ENCODE measurements around the gene ZNF19.

The ZNF19 gene

DNA sequence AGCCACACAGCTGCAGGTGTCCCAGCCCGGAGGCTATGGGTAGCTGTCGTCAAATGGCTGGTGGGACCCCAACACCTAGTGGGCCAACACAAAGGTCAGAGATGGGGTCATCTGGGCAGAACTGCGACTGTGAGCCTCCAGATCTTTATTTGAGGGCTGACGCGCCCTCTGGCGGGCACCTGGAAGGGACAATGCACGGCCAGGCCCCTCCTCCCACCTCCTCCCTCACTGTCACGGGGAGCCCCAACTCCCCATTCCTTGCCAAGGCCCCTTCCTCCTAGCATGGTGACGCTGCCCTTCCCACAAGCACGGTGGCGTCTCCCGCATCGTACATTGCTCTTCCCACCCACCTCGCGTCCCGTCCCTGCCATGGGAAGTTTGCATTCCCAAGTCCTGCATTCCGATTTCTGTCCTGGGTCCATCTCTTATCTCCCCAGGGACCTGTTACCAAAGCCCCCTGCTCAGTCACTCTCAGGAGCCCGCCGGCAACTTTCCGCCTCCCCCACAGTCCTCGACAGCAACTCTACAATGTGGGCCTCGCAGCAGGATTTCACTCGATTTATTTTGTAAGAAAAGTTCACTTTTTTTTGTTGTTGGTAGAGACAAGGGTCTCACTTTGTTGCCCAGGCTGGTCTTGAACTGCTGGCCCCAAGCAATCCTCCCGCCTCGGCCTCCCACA, 48.3 kb downstream of the ZNF19 start:
- DNase-seq, result no peak

- no peak for DNase-seq
Observed at GRCh38 chr16:71439523-71439922, 49.6 kb downstream of the ZNF19 start.

DNA sequence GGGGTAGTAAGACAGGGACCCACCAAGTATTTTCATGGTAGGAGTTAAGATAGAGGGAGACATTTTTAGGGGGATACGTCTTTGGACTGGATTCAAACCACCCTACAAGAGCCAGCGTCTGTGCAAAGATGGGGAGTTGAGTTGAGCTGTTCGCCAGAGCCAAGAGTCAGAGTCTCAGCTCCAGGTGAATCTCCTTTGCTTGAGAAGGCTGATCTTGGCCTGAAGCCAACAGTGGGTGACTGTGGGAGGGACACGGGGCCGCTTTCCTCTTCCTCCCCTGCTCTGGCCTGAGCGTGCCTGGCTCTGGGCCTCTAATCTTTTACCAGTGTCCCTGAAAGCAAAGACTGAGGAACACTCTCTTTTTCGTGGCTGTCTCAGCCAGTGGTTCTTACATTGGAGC, 52.7 kb downstream of the ZNF19 start:
- no peak for DNase-seq

- no peak for DNase-seq
Observed at GRCh38 chr16:71432906-71433305, 56.2 kb downstream of the ZNF19 start.

DNA sequence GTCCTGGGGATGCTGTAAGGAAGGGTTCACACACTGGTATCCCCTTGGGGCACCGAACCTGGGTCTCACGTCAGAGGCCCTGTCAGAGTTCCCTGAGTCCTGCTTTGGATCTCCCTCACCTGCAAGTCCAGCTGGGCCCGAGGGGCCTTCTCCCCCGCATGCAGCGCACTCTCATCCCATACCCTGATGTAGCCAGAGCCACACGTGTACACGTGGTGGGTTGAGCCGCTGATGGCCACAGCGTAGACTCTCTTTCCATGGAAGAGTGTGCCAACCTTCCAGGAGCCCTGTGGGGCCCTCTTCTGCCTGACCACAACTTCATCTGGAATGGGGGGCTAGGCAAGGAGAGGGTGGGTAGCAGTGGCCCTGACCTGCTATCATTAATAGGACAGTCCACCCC, 57.1 kb downstream of the ZNF19 start:
- DNase-seq, result no peak

DNA sequence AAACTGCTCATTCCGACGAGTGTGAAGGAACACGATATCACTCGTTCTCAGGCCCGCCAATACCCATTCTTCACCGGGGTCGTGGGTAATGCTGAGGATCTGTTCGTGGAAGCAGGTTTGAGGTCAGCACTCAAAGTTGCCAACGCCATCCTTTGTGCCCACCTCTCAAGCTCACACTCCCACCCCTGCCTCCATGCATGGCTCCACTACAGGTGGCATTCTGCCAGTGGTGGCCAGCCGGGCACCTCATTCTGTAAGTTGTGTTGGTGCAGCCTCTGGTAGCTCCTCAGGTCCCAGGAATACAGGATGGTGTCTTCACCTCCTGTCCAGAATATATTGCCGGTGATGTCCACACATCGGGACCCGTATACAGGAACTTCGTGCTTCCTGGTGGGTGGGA, 57.9 kb downstream of the ZNF19 start:
- DNase-seq, result no peak

- DNase-seq, result no peak
Observed at GRCh38 chr16:71430744-71431143, 58.4 kb downstream of the ZNF19 start.

GRCh38 chr16:71429581-71429980, 59.5 kb downstream of the ZNF19 start:
- no peak for DNase-seq

GRCh38 chr16:71428883-71429282, 60.2 kb downstream of the ZNF19 start:
- DNase-seq, result no peak

DNA sequence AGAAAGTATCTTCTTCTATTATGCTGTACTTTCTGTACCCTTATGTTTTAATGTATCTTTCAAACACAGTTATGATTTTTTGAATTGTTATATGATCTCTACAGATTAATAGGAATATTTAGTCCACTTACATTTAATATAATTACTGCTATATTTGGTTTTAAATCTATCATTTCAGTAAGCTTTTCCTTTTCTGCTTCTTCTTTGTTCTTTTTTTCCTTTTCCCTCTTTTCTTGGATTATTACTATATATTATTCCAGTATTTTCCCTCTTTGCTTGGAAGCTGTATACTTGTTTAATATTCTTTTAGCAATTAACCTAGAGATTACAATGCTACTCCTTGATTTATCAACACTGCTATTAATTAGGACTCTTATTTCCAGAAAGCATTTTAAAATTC, 60.7 kb downstream of the ZNF19 start:
- DNase-seq, result no peak

- DNase-seq, result no peak
Observed at GRCh38 chr16:71426880-71427615, 62.1 kb downstream of the ZNF19 start.

DNA sequence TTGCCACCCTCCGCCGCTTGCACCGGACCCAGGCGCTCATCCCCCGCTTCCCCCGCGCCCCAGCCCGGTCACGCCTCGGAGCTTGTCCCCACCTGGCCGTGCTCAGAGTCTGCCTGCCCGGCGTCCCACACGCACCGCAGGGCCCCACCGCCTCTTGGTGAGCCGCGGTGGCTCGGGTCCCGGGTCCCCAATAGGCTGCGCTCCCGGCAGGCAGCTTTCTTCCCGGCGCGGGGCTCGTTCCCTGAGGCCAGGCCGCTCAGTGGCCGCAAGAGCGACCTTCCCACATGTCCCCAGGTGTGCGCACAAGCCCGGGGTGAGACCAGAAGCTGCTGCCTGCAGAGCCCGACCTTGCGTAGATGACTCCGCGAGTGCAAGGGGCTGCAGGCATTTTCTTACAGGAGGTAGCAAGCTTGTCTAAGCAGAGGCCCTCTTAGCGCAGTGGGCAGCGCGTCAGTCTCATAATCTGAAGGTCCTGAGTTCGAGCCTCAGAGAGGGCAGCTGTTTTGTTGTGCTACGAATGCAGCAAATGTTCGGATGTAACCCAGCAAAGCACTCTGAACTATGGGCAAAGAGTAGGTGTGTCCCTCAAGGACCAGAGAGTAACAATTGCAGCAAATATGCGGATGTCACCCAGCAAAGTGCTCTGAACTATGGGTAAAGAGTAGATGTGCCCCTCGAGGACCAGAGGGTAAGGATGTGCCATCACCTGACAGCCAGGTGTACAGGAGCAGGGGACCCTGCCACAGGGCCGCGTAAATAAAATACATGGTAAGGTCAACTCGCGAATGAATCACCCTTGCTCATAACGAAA, 62.9 kb downstream of the ZNF19 start:
- DNase-seq, result no peak

DNA sequence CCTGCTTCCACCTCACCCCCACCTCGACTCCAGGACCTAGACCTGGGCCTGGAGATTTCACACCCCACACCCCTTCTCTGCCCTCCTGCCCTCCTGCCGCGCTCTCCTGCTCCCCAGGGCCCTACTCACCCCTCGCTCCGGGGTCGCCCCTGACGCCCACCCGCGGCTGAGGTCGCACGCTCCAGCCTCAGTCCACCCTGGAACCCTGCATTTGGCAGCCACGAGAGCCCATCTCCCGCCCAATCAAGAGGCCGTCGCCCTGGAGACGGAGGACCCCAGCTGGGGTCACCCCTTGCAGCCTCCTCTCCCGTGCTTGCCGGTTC, 63.4 kb downstream of the ZNF19 start:
- DNase-seq, result no peak

- DNase-seq, result no peak
Observed at GRCh38 chr16:71424626-71425025, 64.5 kb downstream of the ZNF19 start.

DNA sequence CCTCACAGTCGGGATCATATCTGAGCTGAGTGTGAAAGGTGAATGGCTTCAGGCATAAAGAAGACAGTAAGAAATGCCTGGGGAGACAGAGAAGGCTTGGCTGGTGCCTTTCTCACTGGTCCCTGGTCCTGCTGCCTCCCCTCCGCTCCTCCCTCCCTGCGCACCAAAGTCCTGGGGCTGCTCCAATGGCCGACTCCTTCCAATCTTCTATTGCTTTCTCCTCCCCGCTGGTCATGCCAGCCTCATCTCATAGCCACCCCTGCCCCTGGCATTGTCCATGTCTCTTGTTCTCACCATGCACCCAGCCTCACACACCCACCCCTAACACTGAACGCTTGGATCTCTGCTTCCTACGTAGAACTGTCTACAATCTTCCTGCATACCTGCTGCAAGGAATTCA, 65.3 kb downstream of the ZNF19 start:
- DNase-seq, result no peak

All from KG1 (cell line).